ENCODE data around the gene TUBB. TPM values are rescaled to one million over a fixed set of nuclear protein-coding genes. Genes with fewer than 3 reads are reported as not detected.

The TUBB gene
- total and polyA plus RNA-seq, 9 of the 15 experiments (the other 6 are each of a cell fraction or from before 2014, with no cell fraction given), result 971 to 2,870 (median 1,478) TPM

DNA sequence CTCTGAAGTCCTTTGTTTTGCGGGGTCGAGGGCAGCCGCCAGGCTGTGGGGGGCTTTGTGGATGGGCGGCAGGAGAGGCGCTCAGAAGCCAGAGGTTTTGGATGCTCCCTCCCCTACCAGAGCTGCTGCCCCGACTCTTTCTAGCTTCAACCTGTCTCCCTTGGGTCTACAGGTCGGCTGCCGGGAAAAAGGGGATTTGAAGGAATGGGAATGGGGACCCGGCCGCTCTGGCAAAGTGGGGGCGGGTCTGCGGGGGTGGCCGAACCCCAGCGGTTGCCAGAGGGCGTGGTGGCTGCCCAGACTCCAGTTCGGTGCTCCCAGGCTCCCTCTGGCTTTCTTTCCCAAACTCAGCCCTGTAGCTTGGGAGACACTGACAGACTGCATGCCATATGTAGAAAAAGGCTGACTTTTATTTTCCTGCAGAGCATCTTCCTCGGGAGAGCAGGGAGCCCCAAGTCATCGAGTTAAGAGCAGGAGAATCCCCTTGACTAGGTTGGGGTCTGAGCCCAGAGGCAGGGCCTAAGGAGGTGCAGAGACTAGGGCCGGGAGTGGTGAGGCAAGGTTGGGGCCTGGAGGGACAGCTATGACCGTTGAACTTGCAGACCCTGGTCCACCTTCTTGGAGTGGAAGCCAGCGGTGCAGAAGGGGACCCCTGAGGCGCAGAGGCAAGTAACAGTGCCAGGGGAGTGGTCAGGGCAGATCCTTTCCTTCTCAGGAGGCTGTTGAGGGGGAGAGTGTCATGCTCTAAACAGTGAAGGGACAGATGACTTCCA, 32.3 kb upstream of the TUBB start (continued):
- TF ChIP-seq, protein P1, sequence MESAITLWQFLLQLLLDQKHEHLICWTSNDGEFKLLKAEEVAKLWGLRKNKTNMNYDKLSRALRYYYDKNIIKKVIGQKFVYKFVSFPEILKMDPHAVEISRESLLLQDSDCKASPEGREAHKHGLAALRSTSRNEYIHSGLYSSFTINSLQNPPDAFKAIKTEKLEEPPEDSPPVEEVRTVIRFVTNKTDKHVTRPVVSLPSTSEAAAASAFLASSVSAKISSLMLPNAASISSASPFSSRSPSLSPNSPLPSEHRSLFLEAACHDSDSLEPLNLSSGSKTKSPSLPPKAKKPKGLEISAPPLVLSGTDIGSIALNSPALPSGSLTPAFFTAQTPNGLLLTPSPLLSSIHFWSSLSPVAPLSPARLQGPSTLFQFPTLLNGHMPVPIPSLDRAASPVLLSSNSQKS (CRISPR knock-in tag; IDR thresholded peaks at IDR 0.05), result no peak
- TF ChIP-seq, protein P2, sequence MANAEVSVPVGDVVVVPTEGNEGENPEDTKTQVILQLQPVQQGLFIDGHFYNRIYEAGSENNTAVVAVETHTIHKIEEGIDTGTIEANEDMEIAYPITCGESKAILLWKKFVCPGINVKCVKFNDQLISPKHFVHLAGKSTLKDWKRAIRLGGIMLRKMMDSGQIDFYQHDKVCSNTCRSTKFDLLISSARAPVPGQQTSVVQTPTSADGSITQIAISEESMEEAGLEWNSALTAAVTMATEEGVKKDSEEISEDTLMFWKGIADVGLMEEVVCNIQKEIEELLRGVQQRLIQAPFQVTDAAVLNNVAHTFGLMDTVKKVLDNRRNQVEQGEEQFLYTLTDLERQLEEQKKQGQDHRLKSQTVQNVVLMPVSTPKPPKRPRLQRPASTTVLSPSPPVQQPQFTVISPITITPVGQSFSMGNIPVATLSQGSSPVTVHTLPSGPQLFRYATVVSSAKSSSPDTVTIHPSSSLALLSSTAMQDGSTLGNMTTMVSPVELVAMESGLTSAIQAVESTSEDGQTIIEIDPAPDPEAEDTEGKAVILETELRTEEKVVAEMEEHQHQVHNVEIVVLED (CRISPR knock-in tag; IDR thresholded peaks at IDR 0.05), result no peak
- no peak for TF ChIP-seq U2AF1 (optimal IDR thresholded peaks at IDR 0.05; ENCODE audit: low read depth, low read length)
- TF ChIP-seq TAL1 (IDR thresholded peaks at IDR 0.05), result no peak
- no peak for TF ChIP-seq ZNF695 (CRISPR knock-in tag; IDR thresholded peaks at IDR 0.05)
- 0 out of 2 replicates have a peak, but pooled peaks have one; percentile 29 for TF ChIP-seq ZNF431 (CRISPR knock-in tag; IDR thresholded peaks at IDR 0.05)
- TF ChIP-seq HSF4 (CRISPR knock-in tag; IDR thresholded peaks at IDR 0.05; ENCODE audit: borderline replicate concordance), result no peak
- TF ChIP-seq, protein P3, sequence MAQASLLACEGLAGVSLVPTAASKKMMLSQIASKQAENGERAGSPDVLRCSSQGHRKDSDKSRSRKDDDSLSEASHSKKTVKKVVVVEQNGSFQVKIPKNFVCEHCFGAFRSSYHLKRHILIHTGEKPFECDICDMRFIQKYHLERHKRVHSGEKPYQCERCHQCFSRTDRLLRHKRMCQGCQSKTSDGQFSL (CRISPR knock-in tag; IDR thresholded peaks at IDR 0.05), result 0 out of 2 replicates have a peak, but pooled peaks have one; percentile 0
- TF ChIP-seq, protein P3 (tag; IDR thresholded peaks at IDR 0.05), result no peak
- TF ChIP-seq NCOA1 (IDR thresholded peaks at IDR 0.05; ENCODE audit: low read depth), result no peak
- no peak for TF ChIP-seq MTA2 (IDR thresholded peaks at IDR 0.05; ENCODE audit: low read depth)
- TF ChIP-seq, protein P4, sequence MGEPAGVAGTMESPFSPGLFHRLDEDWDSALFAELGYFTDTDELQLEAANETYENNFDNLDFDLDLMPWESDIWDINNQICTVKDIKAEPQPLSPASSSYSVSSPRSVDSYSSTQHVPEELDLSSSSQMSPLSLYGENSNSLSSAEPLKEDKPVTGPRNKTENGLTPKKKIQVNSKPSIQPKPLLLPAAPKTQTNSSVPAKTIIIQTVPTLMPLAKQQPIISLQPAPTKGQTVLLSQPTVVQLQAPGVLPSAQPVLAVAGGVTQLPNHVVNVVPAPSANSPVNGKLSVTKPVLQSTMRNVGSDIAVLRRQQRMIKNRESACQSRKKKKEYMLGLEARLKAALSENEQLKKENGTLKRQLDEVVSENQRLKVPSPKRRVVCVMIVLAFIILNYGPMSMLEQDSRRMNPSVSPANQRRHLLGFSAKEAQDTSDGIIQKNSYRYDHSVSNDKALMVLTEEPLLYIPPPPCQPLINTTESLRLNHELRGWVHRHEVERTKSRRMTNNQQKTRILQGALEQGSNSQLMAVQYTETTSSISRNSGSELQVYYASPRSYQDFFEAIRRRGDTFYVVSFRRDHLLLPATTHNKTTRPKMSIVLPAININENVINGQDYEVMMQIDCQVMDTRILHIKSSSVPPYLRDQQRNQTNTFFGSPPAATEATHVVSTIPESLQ (CRISPR knock-in tag; IDR thresholded peaks at IDR 0.05), result no peak
- TF ChIP-seq SRSF7 (optimal IDR thresholded peaks at IDR 0.05; ENCODE audit: low read depth, low read length), result no peak
- TF ChIP-seq ZNF197 (CRISPR knock-in tag; IDR thresholded peaks at IDR 0.05; ENCODE audit: low read depth), result no peak
- no peak for TF ChIP-seq ZC3H4 (CRISPR knock-in tag; IDR thresholded peaks at IDR 0.05; ENCODE audit: borderline replicate concordance)
- TF ChIP-seq, protein P5, sequence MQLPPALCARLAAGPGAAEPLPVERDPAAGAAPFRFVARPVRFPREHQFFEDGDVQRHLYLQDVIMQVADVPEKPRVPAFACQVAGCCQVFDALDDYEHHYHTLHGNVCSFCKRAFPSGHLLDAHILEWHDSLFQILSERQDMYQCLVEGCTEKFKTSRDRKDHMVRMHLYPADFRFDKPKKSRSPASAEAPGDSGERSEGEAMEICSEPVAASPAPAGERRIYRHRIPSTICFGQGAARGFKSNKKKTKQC (CRISPR knock-in tag; IDR thresholded peaks at IDR 0.05), result 0 out of 2 replicates have a peak, but pooled peaks have one; percentile 5
- no peak for TF ChIP-seq CBX8 (IDR thresholded peaks at IDR 0.05; ENCODE audit: borderline replicate concordance, extremely low read depth, low read depth, low read length, poor library complexity, severe bottlenecking)

Data from K562 (cell line).